HG02610 (cell line): ENCODE data around the gene ATAD3C.
"Not testable (repeated sequence)": the region's sequence is repeated elsewhere in the genome, so short reads cannot be mapped to it uniquely, and the experiment has no call there.

ENCODE experiments used
- ATAC-seq: cut with Tn5 transposase; IDR thresholded peaks from one replicate; pipeline ENCODE4 v1.9.1; 2021; ENCODE audit warnings: mild to moderate bottlenecking, moderate library complexity; ENCODE audit not compliant: unreplicated experiment

The ATAD3C gene

GRCh38 chr1:1418464-1419362 lies 30.8 kb upstream of the ATAD3C start:
- ATAC-seq: no peak

- no peak for ATAC-seq
Observed at GRCh38 chr1:1419363-1419812, 30.1 kb upstream of the ATAD3C start.

- ATAC-seq: no peak
Observed at GRCh38 chr1:1419813-1420653, 29.5 kb upstream of the ATAD3C start.

GRCh38 chr1:1420654-1421141 lies 28.8 kb upstream of the ATAD3C start:
- no peak for ATAC-seq

DNA sequence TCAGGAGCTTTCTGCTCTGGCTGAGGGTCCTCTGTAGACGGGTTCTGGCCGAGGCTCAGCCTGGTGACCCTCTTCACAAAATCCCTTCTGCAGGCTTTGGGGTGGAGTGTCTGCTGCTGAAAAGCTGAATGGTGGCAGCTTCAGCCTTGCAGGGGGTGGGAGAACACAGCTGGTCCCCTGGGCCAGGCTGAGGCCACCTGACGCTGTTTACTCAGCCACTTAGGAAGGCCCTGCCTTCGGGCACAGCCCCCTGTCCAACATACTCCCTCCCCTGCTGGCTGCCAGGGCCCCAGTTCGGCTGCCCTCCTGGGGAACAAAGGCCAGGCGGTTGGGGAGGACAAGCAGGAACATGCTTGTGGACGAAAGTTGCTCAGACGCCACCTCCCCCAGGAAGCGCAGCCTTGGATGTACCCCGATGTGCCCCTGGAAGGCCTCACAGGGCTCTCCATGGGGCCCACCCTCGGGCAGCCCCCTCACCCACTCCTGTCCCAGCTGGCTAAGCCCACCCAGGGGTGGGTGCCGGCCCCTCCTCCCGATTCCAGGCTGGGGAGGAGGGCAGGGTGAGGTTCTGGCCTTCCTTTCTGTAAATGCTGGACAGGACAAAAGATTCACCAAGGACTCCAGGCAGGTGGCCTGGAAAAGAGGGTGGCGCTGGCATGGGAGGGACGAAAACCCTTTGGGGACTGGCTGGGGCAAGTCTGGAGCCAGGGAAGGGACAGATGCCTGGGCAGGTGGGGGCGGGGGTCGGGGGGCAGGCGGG lies 28.2 kb upstream of the ATAD3C start, which contains the start of gene ANKRD65:
TSS of gene ANKRD65 (minus strand) at position 130 of the 760 bp plus-strand sequence. CDS start 271 bp downstream, outside the sequence.
- ATAC-seq: no peak

GRCh38 chr1:1421907-1422464 lies 27.5 kb upstream of the ATAD3C start:
- no peak for ATAC-seq

DNA sequence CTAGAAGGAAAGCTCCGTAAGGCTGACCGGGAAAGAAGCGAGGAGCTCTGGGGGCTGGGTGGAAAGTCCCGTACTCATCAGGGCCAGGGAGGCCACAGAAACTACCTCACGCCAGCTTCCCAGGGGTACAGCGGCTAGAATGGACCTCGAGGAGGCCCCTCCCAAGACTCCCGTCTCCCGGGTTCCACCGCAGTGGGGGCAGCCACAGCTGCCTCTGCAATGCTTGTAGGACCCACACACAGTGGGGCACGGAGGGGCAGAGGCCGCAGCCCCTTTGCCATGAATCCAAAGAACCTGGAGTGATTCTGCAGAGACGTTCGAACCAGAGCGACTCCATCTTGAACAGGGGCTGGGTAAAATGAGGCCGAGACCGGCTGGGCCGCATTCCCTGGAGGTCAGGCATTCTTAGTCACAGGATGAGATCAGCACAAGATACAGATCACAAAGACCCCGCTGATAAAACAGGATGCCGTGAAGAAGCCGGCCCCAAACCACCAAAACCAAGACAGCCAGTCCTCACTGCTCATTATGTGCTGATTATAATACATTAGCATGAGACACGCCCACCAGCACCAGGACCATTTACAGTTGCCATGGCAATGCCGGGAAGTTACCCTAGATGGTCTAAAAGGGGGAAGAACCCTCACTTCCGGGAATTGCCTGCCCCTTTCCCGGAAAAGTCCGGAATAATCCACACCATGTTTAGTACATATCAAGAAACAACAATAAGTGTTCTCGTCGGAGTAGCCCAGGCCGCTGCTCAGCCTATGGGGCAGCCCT lies 26.8 kb upstream of the ATAD3C start:
- ATAC-seq: no peak

DNA sequence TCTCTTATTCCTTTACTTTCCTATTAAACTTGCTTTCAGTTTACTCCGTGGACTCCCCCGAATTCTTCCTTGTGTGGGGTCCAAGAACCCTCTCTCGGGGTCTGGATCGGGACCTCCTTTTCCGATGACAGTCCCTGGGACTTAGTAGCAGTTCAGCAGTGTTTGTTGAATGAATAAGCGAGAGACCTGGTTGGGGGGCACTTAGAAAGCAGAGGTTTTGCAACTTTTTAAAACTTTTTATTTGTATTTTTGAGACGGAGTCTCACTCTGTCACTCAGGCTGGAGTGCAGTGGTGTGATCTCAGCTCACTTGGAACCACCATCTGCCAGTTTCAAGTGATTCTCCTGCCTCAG lies 26.3 kb upstream of the ATAD3C start:
- no peak for ATAC-seq

GRCh38 chr1:1424707-1425106 lies 24.8 kb upstream of the ATAD3C start:
- ATAC-seq: no peak

- no peak for ATAC-seq
Observed at GRCh38 chr1:1425426-1425752, 24.1 kb upstream of the ATAD3C start.

- ATAC-seq: no peak
Observed at GRCh38 chr1:1425753-1426495, 23.6 kb upstream of the ATAD3C start.

DNA sequence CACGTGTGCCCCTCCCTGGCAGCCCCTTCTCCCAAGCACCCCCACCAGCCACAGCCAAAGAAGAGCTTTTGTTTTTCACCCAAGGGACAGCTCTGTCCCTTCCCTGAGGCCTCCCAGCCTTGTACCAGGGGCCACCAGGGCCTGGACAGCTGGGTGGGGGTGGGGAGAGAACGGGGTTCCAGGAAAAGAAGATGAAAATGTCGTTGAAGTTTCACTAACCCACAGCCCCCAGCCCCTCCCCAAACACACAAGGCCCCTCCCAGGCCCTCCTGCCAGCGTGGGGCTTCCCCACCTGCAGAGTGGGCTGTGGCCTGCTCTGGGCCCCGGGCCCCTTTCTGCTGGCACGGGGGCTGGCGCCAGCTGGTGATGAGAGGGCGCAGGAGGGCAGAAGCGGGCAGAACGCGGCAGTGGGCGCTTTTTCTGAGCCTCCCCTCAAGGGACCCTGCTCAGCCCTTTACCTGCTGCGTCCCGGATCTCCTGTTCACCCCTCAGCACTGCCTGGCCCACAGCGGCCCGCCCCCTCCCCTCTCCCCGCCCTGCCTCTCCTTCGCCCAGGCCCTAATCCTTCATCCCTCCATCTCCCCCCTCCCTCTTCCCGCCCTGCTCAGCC lies 22.9 kb upstream of the ATAD3C start:
- ATAC-seq: no peak

- no peak for ATAC-seq
Observed at GRCh38 chr1:1427106-1427819, 22.2 kb upstream of the ATAD3C start.

- ATAC-seq: no peak
Observed at GRCh38 chr1:1427820-1428148, 21.7 kb upstream of the ATAD3C start.

GRCh38 chr1:1428174-1428573 lies 21.3 kb upstream of the ATAD3C start:
- no peak for ATAC-seq

- ATAC-seq: not testable (repeated sequence)
Observed at GRCh38 chr1:1428967-1429366, 20.5 kb upstream of the ATAD3C start.

- ATAC-seq: no peak
Observed at GRCh38 chr1:1429671-1430073, 19.8 kb upstream of the ATAD3C start.
